CD1c-positive myeloid dendritic cell (primary cell): ENCODE results near the gene ARF3.
A peak's percentile ranks its signal among the peaks of the same experiment; 100 is the strongest.

Source experiments
- DNase-seq: peaks from one replicate; pipeline ENCODE4 v3.0.0-alpha.2; 2016; ENCODE audit errors: extremely low spot score

ARF3 gene

DNA sequence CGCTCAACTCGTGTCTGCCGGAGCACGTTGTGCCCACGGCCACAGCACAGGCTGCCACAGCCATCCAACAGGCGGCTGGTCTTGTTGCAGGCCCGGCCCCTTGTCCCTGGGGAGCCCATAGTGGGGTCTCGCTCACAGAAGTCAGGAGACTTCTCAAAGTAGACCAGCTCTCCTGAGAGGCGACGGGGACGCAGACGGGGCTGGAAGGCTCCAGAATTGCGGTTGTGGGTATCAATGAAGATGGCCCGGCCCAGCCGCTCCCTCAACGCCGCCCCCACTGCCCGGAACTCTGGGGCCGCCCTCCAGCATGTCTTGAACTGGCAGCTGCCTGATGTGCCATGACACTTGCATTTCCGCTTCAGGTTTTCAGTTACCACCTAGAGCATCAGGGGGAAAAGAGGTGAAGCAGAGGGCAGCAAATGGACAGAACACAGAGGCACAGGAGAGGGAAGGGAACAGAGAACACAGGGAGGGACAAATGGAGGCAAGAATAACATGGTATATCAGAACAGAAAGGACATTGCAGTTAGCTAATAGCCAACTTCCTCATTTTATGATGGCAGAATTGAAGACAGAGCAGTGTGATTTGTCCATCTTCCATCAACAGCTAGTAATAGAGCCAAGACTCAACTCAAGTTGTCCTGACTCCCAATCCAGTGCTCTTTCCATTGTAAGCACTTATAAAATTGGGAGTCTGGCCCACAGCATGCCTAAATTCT is 9.0 kb upstream of the ARF3 start:
- DNase-seq = no peak

DNA sequence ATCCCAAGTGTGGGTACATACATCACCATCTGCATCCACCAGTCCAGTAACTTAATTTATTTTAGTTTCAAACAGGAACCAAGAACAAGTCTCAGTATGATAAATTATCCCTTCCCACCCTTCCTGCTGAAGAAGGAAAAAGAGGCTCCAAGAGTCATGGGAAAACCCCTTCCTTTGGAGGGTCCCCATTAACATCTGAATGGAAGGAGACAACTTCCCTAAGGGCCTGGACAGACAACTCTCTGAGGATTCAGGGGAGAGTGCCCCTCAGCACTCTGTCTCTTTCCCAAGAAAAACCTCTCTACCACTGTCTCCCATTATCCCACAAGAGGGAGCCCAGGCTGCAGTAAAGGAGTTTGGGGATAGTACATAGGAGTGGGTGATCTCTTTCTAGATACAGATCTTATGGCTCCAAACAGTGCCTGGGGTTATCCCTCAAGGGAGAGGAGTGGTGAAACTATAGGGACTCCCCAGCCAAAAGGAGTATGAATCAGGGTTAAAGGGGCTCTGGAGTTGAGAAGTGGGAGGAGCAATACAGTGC is 8.1 kb upstream of the ARF3 start:
- no peak for DNase-seq

DNA sequence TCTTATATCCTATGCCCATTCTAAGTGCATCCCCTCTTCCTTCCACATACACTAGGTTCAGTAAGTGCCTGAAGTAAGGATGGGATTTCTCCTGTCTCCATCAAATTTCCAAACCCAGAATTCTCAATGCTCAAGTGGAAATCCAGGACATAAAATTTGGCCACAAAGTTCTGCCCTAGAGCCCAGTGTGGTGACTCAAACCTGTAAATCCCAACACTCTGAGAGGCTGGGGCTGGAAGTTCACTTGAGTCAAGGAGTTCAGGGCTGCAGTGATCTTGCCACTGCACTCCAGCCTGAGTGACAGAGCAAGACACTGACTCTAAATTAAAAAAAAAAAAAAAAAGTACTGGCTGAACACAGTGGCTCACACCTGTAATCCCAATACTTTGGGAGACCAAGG is 4.5 kb upstream of the ARF3 start:
- no peak for DNase-seq

DNA sequence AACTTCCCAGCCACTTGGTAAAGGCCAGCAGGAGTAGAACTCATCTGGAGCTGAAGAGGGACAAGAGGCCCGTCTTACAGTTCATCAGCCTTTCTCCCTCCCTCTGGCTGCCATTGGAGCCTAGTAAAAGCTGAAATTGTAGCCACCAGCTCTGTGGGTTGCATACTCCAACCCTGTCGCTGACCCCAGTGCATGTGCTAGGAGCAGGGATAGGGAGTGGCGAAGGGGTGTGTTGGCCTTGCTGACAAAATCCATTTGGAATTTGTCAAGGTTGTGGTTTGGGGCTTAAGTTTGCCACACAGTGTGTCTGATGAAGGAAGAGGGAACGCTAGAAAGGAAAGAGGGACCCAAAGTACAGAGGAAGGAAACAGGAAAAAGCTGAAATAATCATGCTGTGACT is 4.0 kb upstream of the ARF3 start:
- DNase-seq = no peak

DNA sequence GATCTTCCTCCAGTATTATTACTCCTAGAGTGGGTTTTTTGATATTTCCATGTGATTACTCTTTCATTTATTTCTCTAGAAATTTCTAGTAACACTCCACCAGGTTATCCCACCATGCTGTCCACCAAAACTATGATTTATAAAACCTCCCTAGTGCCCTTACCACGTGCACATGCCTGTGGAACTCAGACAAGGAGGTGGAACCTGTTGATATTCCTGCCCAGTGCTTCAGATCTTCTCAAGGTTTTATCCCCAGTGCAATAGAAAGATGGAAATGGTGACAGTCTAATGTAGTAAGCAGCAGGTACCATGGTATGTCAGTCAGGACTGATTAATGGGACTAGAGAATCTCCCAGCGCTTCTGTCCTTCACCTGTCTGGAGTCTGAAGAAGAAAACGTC is 3.5 kb upstream of the ARF3 start:
- DNase-seq = no peak

DNA sequence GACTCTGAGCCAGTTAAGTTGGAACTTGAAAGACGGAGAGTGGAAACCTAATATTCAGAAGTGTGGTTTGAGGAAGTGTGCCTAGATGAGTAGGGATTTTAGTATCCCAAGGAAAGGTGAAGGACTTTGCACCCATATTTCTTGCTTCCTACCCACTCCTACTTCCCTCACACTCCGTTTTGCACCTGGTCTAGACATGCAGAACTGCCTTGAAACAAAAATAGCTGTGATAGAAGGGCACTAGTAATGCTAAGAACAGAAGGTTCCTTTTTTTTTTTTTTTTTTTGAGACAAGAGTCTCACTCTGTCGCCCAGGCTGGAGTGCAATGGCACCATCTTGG is 732 bp upstream of the ARF3 start:
- peak; percentile 44 for DNase-seq

DNA sequence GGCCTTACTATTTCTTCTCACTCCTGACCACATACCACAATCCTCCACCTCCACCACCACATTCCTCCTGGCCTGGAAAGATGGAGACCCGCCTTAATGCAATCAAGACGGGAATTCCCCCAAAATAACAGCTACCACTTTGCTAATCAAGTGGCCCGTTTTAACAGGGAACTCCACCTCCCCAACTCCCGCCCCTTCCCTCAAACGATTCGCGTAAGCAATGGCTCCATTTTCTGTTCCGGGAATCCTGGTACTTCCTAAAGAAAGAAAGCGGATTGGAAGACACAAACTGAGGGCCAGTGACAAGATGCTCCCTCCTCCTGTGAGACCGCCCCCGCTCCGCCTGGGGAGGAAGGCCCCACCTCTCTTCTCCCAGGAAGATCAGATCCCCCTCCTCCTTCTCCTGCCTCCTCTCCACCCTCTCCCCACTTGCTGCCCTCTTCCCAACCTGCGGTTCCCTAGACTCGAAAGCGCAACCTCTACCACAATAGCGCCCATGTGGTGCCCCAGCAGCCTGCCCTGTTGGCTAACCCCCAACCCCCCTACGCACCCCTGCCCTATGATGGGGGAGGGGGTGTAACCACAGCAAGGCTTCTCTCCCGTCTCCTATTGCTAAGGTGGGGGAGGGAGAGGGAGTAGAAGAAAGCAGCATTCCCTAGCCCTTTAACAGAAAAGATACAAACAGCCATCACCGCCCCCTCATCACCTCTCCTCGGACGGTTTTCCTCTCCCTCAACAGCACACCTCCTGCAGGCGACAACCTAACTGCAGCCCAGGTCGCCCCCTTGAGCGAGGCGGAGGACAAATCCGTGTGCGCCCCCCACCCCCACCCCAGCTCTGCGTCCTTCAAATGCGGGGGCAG is 777 bp downstream of the ARF3 start:
- DNase-seq = peak; percentile 93

DNA sequence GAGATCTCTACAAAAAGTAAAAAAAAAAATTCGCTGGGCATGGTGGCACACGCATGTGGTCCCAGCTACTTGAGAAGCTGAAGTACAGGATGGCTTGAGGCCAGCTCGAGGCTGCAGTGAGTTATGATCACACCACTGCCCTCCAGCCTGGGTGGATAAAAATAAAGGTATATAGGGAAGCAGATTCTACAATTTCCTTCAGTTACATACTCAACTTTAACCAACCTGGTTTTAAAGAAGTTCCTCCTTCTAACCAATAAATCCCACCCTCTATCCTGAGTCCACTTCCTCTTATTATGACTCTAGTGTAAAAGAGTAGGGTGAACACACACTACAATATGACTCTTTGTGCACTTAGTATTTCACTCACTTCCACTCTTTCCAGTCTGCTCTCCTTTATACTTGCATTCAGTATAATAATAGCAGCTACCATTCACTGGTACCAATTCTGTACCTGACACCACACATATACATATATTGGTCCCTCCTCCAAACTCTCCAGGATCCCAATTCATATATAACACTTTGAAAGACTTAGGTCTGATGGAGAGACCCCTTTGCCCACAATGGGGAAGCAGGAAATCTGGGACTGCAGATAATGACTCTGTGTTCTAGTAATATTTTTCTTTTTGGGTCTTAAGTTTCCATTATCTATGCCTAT is 2.3 kb downstream of the ARF3 start:
- peak; percentile 81 for DNase-seq

DNA sequence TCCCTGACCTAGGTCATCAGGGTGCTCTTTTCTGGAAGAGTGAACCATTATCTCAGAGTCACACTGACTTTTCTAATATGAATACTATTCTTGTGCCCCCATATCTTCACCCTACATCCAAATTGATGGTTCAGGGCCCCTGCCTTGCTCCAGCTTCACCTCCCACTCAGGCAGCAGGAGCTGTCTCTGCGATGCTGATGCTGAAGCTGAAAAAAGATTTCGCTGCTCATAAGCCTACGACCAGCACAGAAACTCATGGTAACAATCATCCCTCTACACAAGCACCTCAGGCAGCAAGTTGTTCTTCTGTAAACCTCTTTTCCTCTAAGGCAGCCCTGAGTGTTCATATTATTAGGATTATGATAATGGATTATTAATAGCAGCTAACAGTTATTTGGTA is 3.2 kb downstream of the ARF3 start:
- no peak for DNase-seq

DNA sequence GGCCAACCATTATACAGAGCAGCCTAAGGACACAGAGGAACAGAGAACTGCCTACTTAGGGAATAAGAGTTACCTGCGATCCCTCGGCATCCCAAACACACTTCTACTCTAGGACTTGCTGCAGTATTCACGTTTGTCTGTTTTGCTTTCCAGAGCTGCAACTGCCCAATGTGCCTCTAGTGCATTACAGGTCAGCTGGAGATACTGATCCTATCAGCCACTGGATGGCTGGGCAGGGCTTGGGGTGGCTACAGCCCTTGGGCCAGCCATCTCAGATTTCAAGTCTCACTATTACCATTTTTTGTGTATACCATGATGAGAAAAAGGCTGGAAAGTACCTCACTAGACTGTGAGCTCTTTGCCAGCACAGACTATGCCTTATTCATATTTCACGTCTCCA is 4.6 kb downstream of the ARF3 start:
- DNase-seq = no peak

DNA sequence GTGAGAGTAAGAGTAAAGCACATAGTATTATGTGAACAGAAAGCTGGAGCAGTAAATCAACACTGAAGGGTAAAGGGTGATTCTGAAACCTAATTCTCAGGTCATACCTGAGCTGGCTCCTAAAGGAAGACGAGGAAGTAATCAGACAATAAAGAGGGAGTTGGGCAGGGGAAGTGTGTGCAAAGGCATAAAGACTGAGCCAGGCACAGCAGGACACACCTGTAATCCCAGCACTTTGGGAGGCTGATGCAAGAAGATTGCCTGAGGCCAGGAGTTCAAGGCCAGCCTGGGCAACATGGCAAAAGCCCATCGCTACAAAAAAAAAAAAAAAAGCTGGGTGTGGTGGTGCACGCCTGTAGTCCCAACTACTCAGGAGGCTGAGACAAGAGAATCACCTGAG is 9.6 kb downstream of the ARF3 start:
- no peak for DNase-seq

DNA sequence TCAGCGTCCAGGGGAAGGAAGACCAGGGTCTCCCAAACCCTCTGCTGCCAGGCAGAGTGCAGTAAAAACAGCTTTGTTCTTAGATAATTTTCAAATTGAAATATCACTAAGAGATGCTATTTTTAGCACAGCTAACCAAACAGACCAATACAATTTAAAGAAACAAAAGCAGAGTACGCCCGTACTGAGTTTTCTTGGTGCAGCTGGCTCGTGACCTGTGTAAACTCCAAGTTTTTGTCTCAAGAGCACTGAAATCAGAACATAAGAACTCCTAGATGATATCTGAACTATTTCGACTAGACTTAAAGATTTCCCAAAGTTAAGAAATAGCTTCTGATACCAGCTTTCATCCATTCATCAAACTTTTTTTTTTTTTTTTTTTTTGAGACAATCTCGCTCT is 10.3 kb downstream of the ARF3 start:
- no peak for DNase-seq

DNA sequence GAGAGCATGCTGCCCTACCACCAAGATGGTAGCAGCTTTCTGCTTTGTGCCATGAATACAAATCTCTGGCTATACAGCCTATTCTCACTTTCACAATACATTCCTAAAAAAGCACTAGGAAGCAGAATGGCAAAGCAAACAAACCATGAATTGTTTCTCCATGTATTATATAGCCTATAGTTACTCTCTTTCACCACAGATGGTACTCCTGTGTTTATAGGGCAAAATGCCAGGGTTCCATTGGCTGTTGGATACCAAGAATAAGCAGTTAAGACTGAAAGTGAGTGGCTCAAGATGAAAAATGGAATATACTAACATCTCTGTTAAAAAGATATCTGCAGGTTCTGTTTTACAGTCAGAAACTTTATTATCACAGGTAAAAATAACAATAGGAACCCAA is 11.1 kb downstream of the ARF3 start:
- DNase-seq = no peak

DNA sequence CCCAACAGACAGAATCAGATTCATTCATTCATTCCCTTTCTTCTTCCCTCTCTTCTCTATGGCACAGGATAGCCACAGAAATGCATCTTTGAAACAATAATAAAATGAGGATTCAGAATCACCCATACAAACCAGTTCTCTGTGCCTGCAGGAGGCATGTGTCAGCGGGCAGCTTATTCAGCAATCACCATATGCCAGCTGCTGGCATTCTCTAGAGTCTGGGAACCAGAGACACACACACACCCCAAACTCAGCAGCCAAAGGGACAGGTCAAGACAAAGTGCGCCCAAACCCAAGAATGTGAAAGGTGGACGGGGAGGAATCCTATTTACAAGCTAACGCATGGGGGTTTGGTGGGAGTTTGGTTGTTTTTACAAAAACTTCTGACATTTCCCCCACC is 14.1 kb downstream of the ARF3 start:
- DNase-seq = no peak

DNA sequence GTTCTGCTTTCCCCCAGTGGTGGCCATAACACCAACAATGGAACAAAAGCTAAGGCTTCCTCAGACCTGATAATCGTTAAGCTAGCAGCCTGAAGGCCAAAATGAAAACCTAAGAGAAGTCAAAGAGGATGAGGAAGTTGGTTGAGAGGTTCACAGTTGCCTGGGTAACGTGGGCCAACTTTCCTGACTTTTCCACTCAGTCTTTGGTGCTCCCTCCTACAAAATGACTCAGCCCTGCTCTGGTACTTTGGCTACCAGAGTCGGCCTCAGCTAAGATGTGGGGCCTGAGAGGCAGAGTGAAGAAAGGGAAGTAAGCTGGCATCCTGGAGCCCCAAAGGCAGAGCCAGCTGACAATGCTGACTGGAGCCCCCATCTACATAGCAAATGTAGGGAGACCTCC is 17.1 kb downstream of the ARF3 start:
- peak; percentile 71 for DNase-seq

DNA sequence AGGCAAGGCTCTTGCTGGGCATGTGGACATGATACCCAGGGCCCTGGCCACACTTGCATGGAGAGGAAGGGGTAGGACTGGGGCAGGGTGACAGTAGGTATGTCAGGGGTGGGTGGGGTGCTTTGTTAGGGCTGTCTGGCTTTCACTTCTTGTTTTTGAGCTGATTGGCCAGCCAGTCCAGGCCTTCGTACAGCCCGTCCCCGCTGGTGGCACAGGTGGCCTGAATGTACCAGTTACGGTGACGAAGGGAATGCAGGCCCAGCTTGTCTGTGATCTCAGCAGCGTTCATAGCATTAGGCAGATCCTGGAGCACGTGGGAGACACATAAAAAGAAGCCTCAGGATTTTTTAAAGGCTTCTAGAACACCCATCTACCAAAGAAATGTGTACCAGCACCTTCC is 18.5 kb downstream of the ARF3 start:
- DNase-seq = peak; percentile 43

DNA sequence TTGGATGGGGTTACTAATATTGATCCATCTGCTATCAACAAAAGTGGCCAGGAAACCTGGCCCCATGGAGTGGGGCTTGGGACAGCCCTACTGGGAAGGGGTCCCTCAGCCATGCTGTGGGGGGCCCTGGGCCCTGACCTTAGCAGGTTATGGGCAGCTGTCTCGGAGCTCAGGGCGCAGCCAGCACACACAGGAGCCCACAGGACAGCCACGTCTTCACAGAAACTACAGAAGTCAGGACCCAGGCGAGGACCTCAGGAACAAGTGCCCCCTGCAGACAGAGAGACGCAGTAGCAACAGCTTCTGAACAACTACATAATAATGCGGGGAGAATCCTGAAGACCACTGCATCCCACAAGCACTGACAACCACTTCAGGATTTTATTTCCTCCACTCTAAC is 20.1 kb downstream of the ARF3 start:
- DNase-seq = no peak

DNA sequence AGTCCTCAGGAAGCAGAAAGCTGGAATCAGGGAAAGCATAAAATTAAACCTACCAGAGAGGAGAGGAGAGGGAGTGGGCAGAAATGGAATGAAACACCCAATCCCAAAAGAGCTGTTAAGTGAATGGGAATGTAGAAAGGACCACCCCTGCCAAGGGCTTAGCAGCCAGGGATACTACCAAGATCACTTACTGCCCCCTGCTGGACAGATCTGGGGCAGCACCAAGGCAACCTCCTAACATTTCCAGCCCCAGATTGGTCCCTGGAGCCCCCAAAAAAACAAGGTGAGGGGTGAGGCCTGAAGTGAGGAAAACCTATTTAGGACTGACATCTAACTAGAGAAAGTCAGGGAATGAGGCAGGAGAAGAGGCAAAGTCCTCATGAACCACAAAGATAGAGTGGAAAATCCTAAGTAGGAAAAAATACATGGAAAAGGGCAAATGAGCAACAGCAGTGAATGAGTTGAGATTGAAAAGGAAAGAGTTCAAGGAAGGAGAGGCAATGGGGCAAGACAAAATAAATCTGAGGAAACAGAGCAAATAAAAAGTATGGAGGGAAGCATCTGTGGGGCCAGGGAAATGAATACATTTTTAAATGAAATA is 20.8 kb downstream of the ARF3 start:
- peak; percentile 79 for DNase-seq

DNA sequence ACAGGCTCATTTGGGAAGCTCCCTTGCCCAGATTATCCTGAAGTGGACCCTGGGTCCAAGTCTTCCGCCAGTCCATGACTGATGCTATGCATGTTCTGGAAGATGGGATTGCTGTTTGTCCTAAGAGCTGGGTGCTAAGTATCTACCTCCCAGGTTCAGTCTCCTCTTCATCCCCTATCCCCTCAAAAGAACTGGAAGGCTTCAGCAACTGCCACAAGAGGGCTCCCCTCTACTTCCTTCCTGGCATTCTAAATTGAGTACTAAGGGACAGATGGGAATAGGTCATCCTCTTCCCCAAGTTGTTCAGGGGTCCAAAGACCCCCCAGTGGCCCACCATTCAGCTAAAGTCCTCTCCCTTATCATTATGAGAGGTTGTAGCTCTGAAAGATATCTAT is 23.0 kb downstream of the ARF3 start:
- no peak for DNase-seq

DNA sequence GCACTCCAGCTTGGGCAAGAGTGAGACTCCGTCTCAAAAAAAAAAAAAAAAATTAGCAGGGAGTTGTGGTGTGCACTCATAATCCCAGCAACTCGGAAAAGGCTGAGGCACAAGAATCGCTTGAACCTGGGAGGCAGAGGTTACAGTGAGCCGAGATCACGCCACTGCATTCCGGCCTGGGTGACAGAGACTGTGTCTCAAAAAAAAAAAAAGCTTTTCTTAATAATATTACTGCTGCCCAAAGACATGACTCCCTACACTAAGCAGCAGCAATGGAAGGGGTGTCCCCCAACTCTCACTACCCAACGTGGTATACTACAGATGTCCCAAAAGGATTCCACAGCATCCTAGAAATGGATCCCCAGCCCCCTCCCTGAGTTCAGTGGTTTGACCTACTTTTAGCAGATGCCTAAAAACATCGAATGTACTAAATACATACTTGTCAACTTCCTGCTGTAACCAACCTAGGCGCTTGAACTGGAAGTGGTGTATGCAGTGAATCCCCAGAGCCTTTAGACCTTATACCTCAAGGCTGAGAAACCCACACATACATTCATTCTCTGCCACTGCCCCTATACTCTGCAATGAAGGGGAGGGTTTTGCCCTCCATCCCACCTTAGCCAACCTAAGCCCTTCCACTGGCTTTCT is 23.5 kb downstream of the ARF3 start:
- peak; percentile 6 for DNase-seq

DNA sequence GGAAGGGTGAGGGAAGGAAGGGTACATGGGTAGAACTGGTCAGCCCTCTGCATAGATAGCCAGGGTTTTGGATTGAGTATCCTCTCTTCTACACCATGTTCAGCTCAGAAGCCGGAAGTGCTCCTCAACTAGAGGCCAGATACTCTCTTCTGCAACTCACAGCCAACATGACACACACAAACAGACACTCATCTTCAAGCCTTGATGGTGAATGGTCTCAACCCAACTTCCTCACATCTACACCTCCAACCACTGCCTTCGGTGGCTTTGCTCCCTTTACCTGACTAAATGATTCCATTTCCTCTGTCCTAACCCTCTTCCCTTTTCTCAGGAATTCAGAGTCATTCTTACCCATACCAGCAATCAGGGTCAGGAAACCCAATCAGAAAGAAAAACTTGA is 24.4 kb downstream of the ARF3 start:
- DNase-seq = peak; percentile 3

DNA sequence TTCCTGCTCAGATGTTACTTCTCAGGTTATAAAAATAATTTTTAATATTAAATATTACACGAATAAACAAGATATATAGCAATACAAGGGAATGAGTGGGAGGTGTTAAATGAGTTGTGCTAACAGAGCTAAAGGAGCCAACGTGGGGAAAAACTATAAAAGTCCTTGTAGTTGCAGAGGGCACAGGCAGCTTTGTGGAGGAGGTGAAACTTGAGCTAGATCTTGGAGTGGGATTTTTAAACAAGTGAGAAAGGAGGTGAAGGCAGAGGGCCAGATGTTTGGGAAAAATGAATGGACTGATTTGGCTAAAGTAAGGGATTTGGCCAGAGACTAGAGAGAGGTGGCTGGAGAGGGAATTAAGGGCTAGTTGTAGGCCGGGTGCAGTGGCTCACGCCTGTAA is 26.8 kb downstream of the ARF3 start:
- no peak for DNase-seq
